Hippocampal formation (tissue), 2 donors: ENCODE results near the gene SMC4.
A peak's percentile ranks its signal among the peaks of the same experiment; 100 is the strongest.

Source experiments
- DNase-seq, 2 donors: peaks; one replicate each; lab custom pipeline; 2025; lab: John Stamatoyannopoulos, UW

Gene SMC4

DNA sequence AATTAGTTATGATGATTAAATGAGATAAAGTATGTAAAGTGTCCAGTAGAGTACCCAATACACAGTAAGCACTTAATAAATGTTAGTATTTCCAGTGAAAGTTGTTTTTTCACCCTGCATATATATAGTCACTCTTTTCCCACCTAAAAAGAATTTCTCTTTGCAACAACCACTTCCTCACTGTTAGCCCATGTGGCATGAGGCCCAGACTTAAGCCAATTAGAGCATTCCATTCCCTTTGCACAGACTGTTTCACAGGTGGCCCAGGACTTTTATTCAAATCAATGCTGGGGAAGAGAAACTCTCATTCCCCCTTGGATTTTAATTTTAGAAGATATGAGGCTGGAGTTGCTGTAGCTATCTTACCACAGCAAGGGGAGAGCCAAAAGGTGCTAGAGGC is 4.2 kb upstream of the SMC4 start:
- no peak for DNase-seq

DNA sequence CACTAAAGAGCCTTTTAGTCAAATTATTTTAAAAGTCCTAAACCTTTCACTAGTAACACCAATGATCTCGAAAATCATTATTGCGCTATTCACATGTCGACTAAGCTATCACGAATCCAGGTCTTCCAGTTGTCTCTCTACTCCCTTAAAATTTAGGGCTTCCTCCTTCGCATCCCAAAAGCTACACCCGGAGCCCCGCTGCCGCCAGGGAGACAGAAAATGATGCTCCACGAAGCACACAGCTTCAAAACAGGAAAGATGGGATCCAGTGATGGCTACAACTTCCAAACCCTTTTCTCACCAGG is 678 bp upstream of the SMC4 start:
- DNase-seq: no peak

GRCh38 chr3:160400030-160400701 is 716 bp downstream of the SMC4 start:
- DNase-seq: no peak

DNA sequence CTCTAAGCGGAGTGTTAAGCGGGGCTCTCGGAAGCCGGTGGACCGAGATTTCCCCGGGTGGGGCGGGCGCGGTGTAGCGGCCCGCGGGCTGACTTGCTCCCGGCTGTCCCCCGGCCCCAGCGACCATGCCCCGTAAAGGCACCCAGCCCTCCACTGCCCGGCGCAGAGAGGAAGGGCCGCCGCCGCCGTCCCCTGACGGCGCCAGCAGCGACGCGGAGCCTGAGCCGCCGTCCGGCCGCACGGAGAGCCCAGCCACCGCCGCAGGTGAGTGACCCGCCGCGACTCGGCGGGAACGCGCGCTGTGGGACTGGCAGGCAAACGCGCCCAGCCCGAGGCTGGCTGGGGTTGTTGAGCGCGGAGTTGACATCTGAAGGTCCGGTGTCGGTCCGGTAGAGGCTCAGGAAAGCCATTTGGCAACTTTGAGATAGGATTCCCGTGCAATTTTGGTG is 1.3 kb downstream of the SMC4 start:
- no peak for DNase-seq

GRCh38 chr3:160401291-160402095 is 2.0 kb downstream of the SMC4 start:
- DNase-seq: no peak

DNA sequence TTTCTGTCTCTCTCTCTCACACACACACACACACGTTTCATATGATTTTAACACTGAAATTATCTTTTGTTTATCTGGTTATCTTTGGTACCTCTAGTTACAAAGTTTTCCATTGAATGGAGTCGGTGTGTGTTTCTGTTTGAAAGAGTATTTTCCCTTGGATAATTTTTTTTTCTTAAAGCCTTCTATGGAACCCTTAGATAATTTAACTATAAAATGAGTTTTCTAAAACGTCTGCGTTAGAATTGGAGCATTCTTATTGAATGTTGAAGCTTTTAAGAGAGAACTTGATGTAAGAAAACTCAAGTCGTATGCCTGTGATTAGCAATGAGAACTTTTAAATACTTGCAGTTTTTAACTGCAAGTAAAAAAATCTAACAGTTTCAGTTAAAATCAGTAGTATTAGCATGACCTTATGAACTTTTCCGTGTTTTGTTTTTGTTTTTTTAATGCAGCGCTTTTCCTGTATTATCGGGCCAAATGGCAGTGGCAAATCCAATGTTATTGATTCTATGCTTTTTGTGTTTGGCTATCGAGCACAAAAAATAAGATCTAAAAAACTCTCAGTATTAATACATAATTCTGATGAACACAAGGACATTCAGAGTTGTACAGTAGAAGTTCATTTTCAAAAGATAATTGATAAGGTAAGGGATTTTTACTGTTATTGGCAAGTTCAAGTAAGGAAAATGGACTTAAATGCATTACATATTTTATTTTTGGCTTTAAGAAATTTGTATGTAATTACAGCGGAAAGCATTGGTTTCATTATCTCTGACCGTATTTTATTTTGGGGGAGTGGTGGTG is 3.0 kb downstream of the SMC4 start:
- no peak for DNase-seq

DNA sequence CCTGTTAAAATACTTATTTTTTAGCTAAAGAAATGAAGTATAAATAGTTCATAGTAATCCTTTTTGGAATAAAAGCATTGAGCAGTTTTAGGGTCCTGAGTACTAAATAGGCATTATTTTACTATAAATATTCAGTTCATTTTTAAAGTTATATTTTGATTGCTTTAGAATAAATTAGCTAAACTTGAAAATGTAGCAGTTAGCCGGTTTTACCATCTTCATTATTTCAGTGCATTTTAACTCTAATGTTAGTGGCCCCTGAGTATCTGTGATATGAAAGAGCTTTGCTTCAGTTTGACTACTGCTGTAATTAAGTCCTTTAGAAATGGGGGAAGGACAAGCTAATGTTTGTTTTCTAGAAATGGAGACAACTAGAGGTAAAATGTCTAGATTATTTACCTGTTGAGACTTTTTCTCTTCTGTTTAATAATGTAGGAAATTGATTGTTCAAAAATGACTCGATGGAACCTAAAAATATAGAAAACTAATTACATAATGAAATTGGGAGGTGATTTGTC is 3.6 kb downstream of the SMC4 start:
- no peak for DNase-seq

GRCh38 chr3:160403796-160404470 is 4.5 kb downstream of the SMC4 start:
- no peak for DNase-seq

- DNase-seq: no peak
Observed at GRCh38 chr3:160409812-160410610, 10.6 kb downstream of the SMC4 start.

DNA sequence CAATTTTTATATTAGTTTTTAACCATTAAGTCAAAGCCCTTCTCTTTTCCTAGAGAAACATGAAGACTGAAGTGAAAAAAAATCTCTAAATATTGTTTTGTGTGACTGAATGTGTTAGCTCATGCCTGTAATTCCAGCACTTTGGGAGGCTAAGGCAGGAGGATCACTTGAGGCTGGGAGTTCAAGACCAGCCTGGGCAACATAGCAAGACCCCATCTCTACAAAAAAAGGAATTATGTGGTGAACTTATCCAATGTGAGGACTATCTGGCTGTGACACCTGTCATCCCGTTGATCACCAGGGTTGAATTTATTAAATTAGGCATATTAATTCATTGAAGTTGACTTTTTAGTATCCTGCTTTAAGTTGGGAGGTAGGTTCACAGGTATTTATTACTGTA is 13.0 kb downstream of the SMC4 start:
- DNase-seq: no peak

- peak; percentile 34 to 81 for DNase-seq
Observed at GRCh38 chr3:160413613-160414248, 14.3 kb downstream of the SMC4 start.

DNA sequence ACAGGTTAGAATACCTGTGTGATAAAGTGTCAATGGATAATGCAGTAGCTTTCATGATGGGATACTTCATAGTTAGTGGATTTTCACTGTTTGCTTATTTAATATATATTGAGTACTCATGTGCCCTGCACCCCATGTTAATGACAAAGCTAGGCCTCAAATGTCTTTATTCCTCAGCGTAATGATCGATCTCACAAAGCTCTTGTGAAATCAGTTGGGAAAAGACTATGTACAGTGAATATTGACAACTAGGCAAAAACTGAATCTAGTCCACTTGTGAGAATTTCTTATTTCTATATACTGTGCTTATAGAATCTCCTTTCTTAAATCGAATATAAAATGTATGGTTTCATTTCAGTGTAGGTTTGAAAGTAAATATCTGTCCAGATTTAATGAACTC is 17.9 kb downstream of the SMC4 start:
- DNase-seq: no peak

- no peak for DNase-seq
Observed at GRCh38 chr3:160427832-160428424, 28.5 kb downstream of the SMC4 start.

- no peak for DNase-seq
Observed at GRCh38 chr3:160434071-160434470, 34.6 kb downstream of the SMC4 start.

DNA sequence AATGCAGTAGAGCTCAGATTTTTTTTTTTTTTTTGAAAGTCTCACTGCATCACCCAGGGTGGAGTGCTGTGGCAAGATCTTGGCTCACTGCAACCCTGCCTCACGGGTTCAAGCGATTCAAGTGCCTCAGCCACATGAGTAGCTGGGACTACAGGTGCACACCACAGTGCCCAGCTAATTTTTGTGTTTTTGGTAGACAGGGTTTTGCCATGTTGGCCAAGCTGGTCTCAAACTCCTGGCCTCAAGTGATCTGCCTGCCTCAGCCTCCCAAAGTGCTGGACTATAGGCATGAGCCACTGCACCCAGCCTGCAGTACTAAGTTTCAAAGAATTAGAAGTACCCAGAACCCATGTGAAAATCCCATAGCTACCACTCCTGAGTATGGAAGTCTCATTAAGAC is 35.6 kb downstream of the SMC4 start:
- no peak for DNase-seq

GRCh38 chr3:160435747-160436146 is 36.3 kb downstream of the SMC4 start:
- DNase-seq: no peak

DNA sequence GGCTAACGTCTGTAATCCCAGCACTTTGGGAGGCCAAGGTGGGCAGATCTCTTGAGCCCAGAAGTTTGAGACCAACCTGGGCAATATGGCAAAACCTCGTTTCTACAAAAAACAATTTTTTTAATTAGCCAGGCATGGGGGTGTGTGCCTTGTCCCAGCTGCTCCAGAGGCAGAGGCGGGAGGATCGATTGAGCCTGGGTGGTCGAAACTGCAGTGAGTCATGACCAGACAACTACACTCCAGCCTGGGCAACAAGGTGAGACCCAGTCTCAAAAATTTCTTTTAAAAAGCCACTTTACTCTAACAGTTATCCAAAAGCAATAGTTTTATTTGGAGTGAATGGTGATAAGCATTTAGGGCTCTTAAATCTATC is 37.6 kb downstream of the SMC4 start:
- no peak for DNase-seq

DNA sequence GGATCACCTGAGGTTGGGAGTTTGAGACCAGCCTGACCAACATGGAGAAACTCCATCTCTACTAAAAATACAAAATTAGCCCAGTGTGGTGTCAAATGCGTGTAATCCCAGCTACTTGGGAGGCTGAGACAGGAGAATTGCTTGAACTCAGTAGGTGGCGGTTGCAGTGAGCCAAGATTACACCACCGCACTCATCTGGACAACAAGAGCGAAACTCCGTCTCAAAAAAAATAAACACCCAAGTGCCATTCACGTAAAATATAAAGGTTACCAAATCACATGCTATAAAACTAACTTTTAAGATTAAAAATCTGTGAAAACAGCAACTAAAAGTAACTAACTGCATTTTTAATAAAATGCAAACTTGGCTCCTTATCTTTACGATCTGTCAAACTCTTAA is 41.2 kb downstream of the SMC4 start:
- DNase-seq: no peak

- no peak for DNase-seq
Observed at GRCh38 chr3:160444411-160444810, 45.0 kb downstream of the SMC4 start.

DNA sequence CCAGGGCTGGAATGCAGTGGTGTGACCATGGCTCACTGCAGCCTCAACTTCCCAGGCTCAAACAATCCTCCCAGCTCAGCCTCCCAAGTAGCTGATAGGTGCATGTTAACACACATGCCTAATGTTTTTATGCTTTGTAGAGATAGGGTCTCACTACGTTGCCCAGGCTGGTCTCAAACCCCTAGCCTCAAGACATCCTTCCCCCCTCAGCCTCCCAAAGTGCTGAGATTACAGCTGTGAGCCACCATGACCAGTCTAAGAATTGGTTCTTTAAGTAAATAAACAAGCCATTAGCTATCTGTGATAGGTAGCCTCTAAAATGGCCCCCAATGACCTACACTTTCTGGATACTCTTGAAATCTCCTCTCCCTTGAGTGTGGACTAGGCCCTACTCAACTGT is 46.4 kb downstream of the SMC4 start:
- DNase-seq: no peak
